Amniotic stem cell (primary cell): ENCODE measurements around the gene CHN2.
"Not testable (repeated sequence)": the region's sequence is repeated elsewhere in the genome, so short reads cannot be mapped to it uniquely, and the experiment has no call there.

Experiments used
- DNase-seq: peaks from one replicate; lab custom pipeline; 2025; lab: John Stamatoyannopoulos, UW

CHN2 gene

DNA sequence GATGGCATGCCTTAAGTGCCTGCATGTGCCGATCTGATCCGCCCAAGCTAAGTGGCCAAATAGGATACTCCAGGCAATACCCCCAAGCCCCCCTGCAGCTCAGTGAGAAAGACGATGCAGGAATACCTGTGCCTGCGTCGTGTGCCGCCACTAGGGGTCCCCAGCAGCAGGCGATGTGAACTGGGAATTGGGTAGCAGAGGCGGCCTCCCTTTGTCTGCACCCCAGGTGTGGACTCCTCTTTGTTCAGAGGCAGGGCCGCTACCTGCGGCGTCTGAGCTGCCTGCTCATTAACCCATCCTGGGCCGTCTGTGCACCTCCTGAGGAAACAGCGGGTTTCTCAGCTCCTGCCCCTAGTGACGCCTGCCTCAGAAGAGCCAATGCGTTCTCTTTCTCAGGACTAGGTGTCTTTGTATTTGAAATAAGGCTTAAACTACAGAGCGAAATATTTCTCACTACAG, 4.8 kb upstream of the CHN2 start:
- DNase-seq = no peak

GRCh38 chr7:29190349-29191045, 4.1 kb upstream of the CHN2 start:
- no peak for DNase-seq

- DNase-seq = no peak
Measured at GRCh38 chr7:29192323-29192722, 2.3 kb upstream of the CHN2 start.

- no peak for DNase-seq
Measured at GRCh38 chr7:29192811-29193210, 1.8 kb upstream of the CHN2 start.

GRCh38 chr7:29193316-29194205, 1.0 kb upstream of the CHN2 start:
- DNase-seq = no peak

DNA sequence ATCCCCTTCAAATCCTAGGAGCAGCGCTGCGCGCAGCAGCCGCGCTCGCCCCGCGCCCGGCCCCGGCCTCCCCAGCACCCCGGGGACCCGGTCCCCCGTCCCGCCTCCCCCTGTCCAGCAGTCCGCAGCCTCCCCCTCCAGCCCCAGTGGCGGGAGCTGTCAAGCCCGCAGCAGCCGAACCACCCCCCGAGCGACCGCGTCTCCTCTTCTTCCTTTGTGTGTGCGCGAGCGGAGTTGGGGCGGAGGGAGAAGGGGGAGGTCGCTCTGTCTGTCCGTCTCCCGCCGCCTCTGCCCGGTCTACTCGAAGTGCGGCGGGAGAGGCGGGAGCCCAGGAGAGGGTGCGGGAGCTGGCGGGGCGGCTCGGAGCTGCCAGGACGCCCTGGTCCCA, 375 bp upstream of the CHN2 start:
- DNase-seq = no peak

DNA sequence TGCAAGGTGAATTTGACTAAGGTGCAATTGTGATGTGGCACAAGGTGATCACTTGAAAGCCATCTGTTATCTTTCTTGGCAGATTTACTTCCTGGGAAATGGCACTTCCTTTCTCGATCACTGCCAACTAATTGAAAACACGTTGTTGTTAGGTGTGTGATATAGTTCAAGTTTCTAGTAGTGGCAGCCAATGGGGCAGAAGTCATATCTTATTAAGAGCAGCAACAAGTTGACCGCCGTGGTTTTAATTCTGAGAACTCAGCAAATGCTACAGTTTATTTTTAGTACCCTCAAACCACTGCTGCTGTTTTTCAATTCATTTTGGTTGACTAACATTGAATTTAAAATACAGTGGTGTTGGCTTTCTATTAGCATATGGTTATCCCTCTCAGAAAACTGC, 1.6 kb downstream of the CHN2 start:
- no peak for DNase-seq

DNA sequence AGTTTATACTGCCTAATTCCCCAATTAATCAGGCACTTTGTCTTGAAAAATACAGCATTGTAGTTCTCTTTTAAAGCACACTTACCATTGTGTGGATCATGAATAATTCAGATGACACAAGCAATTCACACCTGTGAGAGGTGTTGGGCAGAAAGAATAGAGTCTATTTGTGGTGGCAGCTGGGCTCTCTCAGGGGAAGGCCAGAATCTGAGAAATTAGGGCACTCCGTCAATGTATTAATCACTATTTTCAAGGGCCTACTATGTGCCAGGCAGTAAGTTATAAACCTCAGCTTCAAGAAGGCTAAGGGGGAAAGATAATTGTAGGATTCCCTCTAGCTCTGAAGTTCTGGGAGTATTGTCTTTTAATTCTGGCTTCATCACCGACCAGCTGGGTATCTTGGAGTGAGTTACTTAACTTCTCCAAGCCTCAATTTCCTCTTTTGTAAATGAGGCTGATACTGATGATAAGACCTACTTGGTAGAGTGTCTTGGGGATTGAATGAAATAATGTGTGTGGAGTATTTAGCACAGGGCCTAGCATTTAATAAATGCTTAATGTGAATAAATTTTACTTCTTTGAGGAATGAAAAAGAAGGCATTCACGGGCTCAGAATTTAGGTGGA, 2.5 kb downstream of the CHN2 start:
- no peak for DNase-seq

- no peak for DNase-seq
Measured at GRCh38 chr7:29197916-29198315, 3.3 kb downstream of the CHN2 start.

- no peak for DNase-seq
Measured at GRCh38 chr7:29199776-29200175, 5.2 kb downstream of the CHN2 start.

DNA sequence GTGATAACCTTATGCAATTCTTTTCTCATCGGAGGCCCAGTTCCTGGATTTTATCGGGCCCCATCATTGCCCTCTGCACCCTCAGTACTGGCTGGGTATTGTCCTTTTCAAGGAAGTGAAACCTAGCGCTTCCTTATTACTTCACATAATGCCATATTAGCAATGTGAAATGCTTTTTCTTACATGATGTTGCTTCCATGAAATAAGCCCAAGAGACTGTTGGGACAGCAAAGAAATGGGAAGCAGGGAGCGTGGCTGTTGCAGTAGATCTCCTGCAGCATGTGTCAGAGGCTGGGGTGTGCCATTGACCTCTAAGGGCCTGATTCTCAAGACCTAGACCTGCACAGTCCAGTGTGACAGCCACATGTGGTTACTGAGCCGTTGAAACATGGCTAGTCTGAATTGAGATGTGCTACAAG, 8.1 kb downstream of the CHN2 start:
- DNase-seq = no peak

GRCh38 chr7:29204491-29205272, 10.1 kb downstream of the CHN2 start:
- no peak for DNase-seq

GRCh38 chr7:29207162-29207801, 12.7 kb downstream of the CHN2 start:
- no peak for DNase-seq

DNA sequence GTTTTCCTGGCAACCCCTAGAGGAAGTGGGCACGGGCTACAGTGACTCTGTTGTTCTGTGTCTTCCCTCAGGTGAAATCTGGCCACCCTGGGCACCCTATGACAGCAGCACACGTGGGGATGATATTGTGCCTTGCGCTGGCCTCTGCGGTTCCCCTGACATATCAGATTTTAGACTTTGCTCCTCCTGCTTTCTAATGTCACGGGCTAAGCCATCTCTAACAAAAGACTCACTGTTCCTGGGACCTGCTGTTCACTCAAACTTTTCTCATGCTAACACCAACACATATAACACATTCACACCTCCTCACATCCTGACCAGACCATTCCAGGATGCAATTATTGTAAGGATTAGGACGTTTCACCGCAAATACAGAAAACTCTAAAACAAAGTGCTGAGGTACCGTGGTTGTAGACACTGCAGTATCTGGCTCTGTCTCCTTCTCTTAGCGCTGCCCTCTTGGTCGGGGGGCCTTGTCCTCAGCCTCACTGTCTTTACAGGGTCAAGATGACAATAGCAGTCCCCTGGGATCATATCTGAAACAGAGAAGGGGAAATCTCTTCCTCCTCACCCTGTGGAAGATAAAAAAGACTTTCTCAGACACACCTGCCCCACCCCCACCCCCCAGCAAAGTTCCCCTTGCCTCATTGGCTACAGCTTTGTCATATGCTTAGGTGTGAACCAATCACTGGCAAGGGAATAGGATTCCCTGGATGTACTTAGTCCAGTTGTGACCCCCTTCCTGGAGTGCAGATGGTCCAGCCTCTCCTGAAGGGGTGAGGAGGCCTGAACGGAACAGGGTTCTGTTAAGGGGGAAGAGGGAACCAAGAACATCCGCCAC, 14.1 kb downstream of the CHN2 start:
- no peak for DNase-seq

DNA sequence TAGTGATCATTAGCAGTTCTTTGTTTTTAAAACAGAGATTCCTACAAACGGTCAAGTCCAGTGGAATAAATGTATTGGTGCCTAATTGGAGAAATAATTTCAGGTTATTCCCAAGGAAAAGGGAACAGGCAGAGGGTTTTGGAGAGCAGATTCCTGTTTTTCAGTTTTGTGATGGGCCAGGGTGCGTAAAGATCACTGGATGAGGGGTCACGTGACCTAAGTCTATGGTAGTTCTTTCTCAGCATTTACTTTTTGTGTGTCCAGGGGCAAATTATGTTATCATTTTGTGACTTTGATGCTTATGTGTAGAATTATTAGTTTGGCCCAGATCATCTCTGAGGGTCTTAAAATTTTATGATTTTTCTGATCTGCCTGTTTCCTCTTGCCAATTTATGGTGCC, 15.2 kb downstream of the CHN2 start:
- no peak for DNase-seq

DNA sequence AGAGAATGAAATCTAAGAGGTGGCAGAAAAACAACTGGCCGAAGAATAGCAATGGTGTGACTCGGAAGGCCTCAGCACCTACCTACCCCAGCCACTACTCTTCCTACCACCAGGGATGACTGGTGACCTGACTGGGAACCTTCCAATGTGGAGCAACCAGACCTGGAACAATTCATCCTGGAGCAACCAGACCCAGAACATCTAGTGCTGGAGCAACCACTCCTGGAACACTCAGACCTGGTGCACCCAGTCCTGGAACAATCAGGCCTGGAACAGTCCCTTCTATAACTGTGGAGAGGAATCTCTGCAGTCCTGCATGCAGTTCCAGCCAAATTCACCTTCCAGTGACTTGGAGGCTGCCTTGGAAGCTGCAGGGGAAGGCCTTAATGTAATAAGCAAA, 18.2 kb downstream of the CHN2 start:
- not testable (repeated sequence) for DNase-seq

GRCh38 chr7:29214056-29214455, 19.5 kb downstream of the CHN2 start:
- DNase-seq = no peak

GRCh38 chr7:29214816-29215215, 20.2 kb downstream of the CHN2 start:
- DNase-seq = no peak

DNA sequence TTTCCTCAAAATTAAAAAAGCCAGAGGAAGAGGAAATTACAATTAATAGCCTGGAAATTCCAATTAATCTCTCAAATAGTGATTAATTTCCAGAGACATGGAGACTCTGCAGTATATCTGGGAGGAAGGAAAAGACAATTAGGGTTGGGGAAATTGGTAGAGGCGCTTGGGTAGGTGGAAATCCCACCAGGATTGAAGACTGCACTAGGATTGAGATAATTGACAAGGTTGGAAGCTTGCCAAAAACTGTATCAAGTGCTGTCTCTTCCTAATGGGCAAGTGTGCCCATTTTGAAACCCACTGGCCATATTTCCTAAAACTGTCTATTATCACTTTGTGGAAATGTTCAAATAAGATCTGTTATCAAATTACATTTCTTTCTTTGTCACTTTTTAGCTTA, 21.6 kb downstream of the CHN2 start:
- no peak for DNase-seq

- no peak for DNase-seq
Measured at GRCh38 chr7:29217113-29217512, 22.5 kb downstream of the CHN2 start.

DNA sequence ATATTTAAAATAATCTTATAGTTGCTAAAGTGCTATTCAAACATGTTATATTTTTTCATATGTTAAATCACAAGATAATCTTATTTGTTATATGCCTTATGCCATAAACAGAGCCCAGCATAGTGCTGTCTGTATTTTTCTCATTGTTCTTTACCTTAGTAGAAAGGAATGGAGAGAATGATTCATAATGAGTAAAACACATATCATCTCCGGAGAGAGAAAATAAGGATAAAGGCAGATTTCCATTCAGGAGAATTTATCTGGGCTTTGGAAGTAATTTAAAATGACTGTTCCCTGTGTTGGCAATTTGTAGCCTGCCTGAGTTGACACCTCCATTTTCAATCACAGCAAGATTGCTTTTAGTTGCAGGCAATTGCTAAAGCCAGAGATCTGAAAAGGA, 30.2 kb downstream of the CHN2 start:
- DNase-seq = no peak
